Measurements from ENCODE around the gene KCNJ10.

KCNJ10 gene

DNA sequence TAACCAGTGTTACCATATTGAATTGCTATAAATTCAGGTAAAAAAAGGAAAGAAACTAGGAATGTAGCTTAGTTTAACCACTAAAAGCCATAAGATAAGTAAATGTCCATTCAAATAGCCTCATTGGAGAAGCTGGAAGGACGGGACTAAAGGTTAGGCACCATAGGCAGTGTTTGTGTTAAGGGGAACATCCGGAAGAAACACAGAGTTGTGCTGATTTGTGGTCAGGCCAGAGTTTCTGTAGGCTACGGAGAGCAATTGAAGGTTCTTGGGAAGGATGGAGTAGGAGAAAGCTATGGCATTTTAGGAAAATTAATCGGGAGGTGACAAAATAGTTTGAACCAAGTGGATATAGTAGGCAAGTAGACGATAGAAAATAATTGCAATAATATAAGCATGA lies 1.3 kb upstream of the KCNJ10 start:
- Histone ChIP-seq H3K27ac (no peak overlapping the region), H3K4me3 (ENCODE audit: low read depth, low read length) (no peak overlapping the region), H3K27me3 (replicated peaks) (peaks cover 23% of the 10 kb centered on the region), H3K36me3 (replicated peaks) (no peaks in the 10 kb centered on the region)
- TF ChIP-seq, protein P1, sequence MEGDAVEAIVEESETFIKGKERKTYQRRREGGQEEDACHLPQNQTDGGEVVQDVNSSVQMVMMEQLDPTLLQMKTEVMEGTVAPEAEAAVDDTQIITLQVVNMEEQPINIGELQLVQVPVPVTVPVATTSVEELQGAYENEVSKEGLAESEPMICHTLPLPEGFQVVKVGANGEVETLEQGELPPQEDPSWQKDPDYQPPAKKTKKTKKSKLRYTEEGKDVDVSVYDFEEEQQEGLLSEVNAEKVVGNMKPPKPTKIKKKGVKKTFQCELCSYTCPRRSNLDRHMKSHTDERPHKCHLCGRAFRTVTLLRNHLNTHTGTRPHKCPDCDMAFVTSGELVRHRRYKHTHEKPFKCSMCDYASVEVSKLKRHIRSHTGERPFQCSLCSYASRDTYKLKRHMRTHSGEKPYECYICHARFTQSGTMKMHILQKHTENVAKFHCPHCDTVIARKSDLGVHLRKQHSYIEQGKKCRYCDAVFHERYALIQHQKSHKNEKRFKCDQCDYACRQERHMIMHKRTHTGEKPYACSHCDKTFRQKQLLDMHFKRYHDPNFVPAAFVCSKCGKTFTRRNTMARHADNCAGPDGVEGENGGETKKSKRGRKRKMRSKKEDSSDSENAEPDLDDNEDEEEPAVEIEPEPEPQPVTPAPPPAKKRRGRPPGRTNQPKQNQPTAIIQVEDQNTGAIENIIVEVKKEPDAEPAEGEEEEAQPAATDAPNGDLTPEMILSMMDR (IDR thresholded peaks at IDR 0.05; ENCODE audit: low read depth, low read length, missing control alignments): no peak
- no peak for DNase-seq
- in situ Hi-C loops (cut with HindIII; ENCODE audit: low pct_ligation_motif_present, low sequenced_read_pairs): no loop called here

DNA sequence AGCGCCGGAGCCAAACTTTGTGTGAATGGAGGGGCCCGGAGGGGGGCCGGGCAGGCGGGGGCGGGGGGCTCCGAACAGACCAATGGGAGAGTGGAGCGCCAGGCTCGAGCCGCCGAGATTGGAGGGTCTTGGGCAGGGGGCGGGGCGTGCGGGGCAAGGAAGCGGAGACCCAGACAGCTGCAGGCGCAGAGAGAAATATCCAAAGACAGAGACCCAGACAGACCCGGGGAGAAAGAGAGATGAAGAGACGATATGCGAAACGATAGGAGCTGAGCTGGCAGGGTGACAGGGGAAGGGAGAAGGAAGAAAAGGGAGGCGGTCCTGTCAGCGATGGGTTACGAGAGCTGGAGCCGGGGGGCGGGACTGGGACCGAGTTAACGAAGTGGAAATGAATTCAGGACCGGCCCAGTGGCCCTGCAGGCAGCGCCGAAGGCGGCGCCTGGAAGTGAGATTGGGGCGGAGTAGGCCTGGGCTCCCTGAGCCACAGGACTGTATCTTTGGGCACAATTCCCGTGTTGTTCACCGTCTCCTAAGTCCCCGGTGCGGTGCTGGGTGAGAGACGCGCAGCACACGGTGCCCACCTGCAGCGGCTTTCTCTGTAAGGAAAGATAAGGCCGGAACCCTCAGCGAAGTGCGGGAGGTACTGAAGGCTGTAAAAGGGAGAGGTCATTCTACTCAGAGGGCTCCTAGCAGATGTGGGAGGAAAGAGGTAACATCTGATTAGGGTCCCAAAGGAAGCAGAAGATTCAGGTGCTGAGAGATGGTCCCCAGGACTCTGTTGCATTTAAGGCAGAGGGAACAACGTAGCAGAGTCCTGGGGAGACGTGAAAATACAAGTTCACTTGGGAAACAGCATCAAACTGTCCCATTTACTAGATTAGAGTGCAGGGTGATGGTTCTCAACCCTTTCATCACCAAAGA lies 543 bp upstream of the KCNJ10 start:
- Histone ChIP-seq H3K36me3 (replicated peaks) (no peaks in the 10 kb centered on the region), H3K27ac (no peak overlapping the region), H3K4me3 (ENCODE audit: low read depth, low read length) (peak overlapping the region; percentile 59), H3K27me3 (replicated peaks) (peaks cover 19% of the 10 kb centered on the region)
- in situ Hi-C loops (cut with HindIII; ENCODE audit: low pct_ligation_motif_present, low sequenced_read_pairs): no loop called here
- DNase-seq: peak; percentile 51
- TF ChIP-seq, protein P1 (IDR thresholded peaks at IDR 0.05; ENCODE audit: low read depth, low read length, missing control alignments): no peak

DNA sequence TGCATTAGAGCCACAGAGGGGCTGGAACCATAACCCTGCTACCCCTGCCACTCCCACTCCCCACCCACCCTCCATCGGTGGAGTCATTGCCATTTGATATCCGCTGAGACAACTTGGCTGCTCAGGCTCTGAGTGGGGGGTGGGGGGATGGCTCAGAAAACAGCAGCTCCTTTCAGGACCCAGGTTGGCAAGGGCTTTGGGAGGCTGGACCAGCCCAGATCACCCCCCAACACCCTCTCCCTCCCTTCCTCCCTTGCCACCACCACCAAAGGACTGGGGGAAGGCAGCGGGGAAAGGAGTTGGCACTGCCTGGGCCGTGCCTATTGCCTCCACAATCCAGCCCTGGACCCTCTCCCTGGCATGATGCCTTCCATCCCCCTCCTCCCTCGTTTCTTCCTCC lies 1.7 kb downstream of the KCNJ10 start:
- peaks cover 25% of the 10 kb centered on the region for H3K27me3 ChIP-seq (replicated peaks)
- in situ Hi-C loops (cut with HindIII; ENCODE audit: low pct_ligation_motif_present, low sequenced_read_pairs): no loop called here
- DNase-seq: no peak
- H3K27ac ChIP-seq: no peak overlapping the region
- no peak overlapping the region for H3K4me3 ChIP-seq (ENCODE audit: low read depth, low read length)
- H3K36me3 ChIP-seq (replicated peaks): no peaks in the 10 kb centered on the region
- TF ChIP-seq, protein P1 (IDR thresholded peaks at IDR 0.05; ENCODE audit: low read depth, low read length, missing control alignments): no peak

DNA sequence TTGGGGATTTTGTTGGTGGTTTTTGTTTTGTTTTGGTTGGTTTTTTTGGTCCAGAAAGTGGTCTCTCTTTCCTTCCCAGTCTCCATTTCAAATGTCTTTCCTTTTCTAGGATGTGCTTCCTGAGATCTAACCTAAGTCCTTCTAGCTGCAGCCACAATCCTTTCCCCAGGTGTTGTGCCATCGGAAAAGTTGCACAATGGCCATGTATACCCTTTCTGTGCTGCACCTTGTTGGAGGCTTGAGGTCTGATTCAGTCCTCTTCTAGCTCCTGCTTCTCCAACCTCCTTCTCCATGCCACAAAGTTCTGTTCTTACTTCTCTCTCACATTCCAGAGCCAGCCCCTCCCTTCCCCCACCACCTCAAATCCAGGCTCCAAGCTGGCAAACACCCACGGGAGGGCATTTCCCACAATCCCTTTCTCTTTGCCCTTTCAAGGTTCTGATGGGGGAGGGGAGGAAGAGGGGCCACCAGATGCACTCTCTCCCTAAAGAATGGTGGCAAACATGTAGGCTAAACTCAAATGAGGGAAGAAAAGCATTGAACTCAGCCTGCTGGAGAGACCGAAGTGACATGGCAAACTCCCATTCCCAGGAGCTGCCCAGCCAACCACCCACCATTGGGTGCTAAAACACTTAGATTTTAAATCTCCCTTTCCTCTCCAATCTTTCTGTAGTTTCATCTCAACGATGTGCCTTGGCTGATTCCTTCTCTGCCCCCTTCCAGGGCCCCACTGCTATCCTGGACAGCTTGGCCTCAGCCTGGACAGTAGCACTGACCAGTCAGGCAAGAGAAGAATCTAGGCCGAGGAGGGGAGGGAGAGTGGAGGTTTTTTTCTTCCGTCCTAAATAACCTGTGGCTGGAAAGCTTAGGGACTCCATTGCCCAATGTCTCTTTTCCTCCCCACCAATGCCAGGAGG lies 2.9 kb downstream of the KCNJ10 start:
- Histone ChIP-seq H3K4me3 (ENCODE audit: low read depth, low read length) (no peak overlapping the region), H3K36me3 (replicated peaks) (no peaks in the 10 kb centered on the region), H3K27me3 (replicated peaks) (peaks cover 29% of the 10 kb centered on the region), H3K27ac (no peak overlapping the region)
- TF ChIP-seq, protein P1 (IDR thresholded peaks at IDR 0.05; ENCODE audit: low read depth, low read length, missing control alignments): no peak
- in situ Hi-C loops (cut with HindIII; ENCODE audit: low pct_ligation_motif_present, low sequenced_read_pairs): no loop called here
- no peak for DNase-seq

DNA sequence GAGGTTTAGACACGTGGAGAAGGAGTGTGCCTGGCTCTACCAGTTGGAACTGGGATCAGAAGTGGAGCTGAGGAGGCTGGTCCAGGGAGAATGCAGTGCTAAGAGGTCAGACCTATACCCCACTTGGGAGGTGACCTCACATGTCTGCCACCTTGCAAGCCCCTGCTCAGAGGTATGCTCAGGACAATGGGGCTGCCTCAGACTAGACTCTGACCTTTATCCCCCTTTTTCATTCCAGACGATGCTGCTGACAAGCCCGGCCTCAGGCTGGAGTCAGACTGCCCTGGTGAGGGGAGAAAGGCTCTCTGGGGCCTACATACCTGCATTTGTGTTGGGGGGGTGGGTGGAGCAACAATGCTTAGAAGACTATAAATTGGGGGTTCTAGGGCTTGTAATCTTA lies 5.2 kb downstream of the KCNJ10 start:
- in situ Hi-C loops (cut with HindIII; ENCODE audit: low pct_ligation_motif_present, low sequenced_read_pairs): no loop called here
- no peak overlapping the region for H3K4me3 ChIP-seq (ENCODE audit: low read depth, low read length)
- H3K27me3 ChIP-seq (replicated peaks): peaks cover 14% of the 10 kb centered on the region
- TF ChIP-seq, protein P1 (IDR thresholded peaks at IDR 0.05; ENCODE audit: low read depth, low read length, missing control alignments): no peak
- no peaks in the 10 kb centered on the region for H3K36me3 ChIP-seq (replicated peaks)
- DNase-seq: no peak
- no peak overlapping the region for H3K27ac ChIP-seq
